HG03108 (cell line): ENCODE results near the gene ZNF84.

ENCODE experiments used
- ATAC-seq: cut with Tn5 transposase; IDR thresholded peaks from one replicate; pipeline ENCODE4 v1.9.1; 2021; ENCODE audit warnings: moderate library complexity; ENCODE audit not compliant: unreplicated experiment

ZNF84 gene

DNA sequence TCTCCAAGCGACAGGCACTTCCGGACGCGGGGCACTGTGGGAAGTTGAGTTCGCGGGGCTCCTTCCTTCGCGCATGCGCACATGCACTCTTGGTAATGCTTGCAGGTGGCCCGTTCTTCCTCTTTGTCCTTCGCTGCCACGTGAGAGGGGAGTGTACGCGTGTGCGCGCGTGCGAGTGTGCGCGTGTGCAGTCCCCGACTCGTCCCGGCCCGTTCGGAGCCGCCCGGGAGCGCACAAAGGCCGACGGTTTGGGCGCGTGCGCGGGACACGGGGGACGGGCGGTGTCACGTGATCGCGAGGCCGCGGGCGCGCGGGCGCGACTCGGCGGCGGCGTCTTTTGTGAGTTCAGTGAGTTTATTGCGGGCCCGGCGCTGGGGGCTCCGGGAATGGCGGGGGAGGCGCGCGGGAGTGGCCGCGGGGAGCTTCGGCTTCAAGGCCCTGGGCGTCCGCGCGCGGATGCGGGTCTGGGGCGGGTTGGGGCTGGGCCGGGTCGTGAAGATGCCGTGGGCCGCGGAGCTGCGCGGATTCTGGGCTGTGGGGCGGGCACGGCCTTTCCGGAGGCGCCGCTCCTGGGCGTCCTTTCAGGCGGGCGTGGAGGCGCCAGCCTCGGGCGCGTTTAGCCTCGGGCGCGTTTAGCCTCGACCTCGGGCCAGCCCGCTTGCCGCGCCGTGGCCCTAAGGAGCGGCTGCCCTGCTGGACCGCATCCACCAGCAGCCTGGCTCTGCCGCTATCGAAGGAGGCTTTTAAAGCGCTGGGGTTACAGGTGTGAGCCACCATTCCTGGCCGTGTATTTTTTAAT is at the start of gene ZNF84:
TSS of gene ZNF84 (plus strand) at position 303 of the 799 bp plus-strand sequence. CDS start 3,959 bp downstream, outside the sequence.
- ATAC-seq = peak; percentile 89

DNA sequence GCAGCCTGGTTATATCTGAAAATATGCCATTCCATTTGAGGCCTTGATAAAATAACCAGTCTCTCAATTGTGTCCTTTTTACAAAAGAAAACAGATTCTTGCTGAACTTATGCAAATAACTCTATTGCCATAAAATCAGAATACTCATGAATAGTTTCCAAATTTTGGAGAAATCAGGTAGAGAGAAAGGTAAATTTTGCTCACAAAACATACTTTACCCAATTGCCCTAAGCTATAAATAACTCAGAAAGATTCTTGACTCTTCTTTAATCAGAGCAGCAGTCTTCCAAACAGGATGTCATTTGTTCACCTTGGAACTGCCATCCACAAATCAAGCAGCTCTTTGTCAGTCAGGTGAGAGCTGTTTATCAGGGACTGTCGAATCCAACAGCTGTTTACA is 38.6 kb upstream of the ZNF84 start:
- ATAC-seq = no peak

- ATAC-seq = no peak
Observed at GRCh38 chr12:133010657-133011297, 26.5 kb upstream of the ZNF84 start.

DNA sequence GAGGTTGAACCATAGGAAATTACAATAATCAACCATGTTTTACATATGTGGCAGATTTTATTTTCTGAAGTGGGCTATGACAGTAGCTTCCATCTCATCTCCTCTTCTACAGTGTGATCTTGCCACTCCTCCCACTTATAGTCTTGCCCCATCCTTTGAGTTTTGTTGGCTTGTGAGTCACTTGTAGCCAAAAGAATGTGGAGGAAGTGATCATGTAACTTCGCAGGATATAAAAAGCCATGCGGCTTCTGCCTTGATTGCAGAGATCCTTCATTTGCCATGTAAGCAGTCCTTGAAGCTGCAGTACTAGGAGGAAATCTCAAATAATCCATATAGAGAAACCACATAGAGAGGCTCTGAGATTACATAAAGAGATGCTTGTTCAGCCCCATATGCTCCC is 13.7 kb upstream of the ZNF84 start:
- ATAC-seq = no peak

DNA sequence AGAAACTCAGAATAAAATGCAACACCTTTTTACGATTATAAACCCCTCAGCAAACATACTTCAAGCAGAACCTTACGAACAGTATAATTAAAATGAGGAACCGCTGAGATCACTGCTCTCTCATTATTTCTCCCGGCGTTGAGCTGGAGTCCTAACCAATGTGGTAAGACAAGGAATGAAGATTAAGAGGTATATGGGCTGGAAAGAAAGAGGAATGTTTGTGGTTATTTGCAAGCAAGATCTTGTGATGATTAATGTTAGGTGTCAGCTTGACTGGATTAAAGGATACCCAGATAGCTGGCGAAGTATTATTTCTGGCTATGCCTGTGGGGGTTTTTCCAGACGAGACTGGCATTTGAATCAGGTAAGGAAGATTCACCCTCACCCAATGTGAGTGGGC is 10.3 kb upstream of the ZNF84 start:
- ATAC-seq = no peak

DNA sequence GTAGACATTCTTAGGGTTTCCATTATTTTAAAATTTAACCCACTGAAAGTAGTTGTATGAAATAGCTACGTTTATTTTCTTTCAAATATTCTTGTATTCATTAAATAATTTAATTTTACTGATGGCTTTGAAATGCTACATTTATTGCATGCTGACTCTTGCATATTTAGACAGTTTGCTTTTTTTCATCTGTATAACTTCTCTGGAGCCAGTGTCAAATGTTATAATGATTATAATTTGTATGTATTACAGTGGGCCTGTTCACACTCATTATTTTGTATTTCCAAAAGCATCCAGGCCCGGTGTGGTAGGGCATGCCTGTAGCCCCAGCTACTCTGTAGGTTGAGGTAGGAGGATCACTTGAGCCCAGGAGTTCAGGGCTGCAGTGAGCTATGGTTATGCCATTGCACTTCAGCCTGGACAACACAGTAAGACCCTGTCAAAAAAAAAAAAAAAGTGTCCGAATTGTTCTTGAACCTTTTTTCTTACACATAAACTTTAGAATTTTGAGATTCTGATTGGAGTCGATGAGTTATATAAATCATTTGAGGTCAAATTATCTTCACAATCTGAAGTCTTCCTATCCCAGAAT is 905 bp downstream of the ZNF84 start:
- ATAC-seq = no peak

DNA sequence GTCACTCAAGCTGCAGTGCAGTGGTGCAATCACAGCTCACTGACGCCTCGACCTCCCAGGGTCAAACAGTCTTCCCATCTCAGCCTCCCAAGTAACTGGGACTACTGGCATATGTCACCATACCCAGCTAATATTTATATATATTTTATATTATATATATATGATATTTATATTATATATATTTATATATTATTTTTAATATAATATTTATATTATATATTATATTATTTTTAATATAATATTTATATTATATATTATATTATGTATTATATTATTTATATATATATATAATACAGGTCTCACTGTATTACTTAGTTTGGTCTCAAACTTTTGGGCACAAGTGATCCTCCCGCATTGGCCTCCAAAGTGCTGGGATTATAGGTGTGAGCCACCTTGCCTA is 9.4 kb downstream of the ZNF84 start:
- ATAC-seq = no peak

DNA sequence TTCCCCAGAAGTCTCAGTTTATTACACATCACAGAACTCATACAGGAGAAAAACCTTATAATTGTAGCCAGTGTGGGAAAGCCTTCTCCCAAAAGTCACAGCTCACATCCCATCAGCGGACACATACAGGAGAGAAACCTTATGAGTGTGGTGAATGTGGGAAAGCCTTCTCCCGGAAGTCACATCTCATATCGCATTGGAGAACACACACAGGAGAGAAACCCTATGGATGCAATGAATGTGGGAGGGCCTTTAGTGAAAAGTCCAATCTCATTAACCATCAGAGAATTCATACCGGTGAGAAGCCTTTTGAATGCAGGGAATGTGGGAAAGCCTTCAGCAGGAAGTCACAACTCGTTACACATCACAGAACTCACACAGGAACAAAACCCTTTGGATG is 20.1 kb downstream of the ZNF84 start:
- no peak for ATAC-seq

GRCh38 chr12:133058203-133059113 is 21.1 kb downstream of the ZNF84 start:
- no peak for ATAC-seq

DNA sequence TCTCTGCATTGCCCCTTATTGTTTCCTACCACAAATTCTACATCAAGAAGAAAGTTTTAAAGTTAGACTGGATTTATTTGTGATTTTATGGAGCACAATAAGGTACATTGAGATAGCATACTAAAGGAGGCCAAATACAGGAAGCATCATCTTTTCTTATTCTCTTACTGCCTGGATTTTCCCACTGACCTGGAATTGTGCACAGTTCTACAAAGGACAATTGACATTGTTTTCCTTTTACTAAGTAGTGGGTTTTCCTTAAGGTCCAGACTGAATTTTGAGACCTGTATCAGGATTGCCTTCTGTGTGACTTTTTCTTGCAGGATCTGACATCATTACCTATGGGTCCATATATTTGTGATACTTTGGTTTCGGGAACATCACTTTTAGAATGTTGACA is 24.6 kb downstream of the ZNF84 start:
- no peak for ATAC-seq

GRCh38 chr12:133063556-133063955 is 26.2 kb downstream of the ZNF84 start:
- no peak for ATAC-seq

- no peak for ATAC-seq
Observed at GRCh38 chr12:133073836-133074235, 36.5 kb downstream of the ZNF84 start.

DNA sequence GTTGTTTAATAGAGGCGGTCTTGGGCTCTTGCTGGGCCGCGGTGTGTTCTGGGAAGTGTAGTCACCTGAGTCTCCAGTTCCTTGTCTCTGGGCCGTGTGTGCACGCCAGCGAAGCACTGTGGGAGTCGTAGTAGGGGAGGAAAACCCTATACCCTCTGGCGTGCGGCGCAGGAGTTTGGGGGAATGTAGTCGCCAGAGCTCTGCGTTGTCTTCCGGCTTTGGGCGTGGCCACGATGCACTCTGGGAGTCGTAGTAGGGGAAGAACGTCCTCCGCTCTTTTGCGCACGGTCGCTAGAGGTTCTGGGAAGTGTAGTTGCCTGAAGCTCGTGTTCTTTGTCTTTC is 42.7 kb downstream of the ZNF84 start:
- ATAC-seq = peak; percentile 81

DNA sequence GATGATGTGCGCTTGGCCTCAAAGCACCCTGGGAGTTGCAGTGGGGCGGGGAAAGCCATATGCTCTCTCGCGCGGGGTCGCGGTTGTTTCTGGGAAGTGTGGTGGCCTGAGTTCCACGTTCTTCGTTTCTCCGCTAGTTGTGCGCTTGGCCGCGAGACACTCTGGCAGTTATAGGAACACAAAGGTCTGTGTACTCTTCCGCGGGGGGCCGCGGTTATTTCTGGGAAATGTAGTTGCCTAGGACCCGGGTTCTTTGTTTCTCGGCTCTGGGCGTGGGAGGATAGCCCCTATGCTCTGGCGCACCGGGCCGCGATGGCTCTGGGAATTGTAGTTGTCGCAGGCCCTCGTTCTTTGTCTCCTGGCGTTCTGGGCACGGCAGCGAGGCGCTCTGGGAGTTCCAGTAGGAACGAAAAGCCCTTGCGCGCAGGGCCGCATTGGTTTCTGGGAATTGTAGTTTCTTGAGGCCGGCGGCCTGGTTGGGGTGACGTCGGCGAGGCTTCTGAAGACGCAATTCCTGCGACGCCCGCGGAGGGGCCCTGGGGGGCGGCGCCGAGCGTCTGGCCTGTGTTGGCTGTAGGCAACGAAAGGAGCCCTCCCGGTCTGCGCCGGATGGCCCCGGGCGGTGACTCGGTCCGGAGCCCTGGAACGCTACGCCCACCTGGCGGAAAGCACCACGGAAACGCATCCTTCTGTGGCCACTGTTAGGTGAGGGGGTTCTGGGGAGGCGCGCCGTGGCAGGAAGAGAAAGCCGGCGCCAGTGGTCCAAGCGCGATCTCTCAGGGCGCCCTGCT is 43.3 kb downstream of the ZNF84 start, which contains the start of gene ZNF140:
TSS of gene ZNF140 (plus strand) at position 556 of the 791 bp plus-strand sequence. CDS start 398 bp downstream, outside the sequence.
- ATAC-seq = peak; percentile 68

DNA sequence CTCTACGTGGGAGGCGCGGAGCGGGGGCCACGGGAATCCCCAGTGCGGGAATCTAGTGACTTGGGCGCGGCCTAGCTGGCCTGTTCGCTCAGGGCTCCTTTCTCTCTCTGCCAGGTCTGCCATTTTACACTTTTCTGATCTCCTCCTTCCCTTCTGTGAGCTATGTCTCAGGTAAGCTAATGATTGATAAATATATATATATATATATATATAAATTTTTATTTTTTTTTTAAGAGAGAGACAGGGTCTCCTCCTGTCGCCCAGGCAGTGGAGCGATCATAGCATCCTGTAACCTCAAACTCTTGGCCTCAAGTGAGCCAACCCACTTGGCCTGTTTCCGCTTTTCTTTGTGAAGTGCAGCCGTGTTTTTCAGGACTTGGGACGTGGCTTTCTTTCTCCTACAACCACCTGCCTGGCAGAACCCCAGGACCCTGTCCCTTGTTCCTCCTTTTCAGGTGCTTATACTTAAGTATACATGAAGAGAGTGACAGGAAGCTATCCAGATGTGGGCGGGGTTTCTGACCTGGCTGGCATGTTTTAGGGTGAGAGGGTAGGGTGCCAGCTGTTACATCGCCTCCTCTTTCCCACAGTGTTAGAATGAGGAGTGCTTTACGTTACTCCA is 44.0 kb downstream of the ZNF84 start:
- ATAC-seq = no peak

DNA sequence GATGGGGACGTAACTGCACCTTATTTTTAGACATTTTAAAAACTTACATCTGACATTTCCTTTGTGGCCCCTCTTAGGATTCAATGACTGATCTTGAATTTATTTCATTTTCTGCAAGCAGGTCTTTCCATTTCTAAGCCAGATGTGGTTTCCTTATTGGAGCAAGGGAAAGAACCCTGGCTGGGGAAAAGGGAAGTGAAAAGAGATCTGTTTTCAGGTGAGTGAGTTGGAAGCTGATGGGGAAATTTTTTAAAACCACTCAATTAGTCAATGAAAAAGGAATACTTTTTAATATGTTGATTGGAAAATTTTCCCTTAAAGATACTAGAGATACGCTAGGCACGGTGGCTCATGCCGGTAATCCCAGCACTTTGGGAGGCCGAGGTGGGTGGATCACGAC is 46.0 kb downstream of the ZNF84 start:
- no peak for ATAC-seq

- no peak for ATAC-seq
Observed at GRCh38 chr12:133105620-133106019, 68.3 kb downstream of the ZNF84 start.

GRCh38 chr12:133106253-133106652 is 68.9 kb downstream of the ZNF84 start:
- ATAC-seq = no peak

DNA sequence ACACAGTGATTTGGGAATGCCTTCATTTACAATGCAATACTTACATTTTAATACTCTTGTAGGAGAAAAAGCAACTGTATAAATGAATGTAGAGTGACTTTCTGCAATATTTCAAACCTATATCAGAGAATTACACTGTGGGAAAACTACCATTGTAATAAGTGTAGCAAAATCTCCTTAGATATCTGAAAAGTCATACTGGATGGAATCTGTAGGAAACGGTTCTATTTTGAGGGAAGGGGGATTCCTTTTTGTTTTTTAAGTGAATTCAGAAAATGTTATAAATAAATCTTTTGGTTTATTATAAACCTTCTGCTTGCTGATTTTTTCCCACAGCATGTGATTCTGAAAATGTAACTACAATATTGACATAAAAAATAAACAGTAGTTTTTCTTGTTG is 69.8 kb downstream of the ZNF84 start:
- ATAC-seq = no peak

DNA sequence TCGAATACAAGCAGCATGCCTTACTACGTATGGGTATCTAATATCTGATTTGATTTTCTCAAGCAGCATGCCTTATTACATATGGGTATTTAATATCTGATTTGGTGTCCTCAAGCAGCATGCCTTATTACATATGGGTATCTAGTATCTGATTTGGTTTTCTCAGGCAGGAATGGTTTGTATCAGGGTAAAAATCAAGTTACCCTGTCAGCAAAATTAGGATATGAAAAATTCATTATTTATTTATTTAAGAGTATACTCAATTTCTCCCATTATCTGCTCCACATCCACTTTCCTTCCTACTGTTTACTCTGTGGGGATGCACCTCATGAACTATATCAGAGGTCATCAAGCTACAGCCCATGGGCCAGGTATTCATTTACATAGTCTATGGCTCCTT is 70.8 kb downstream of the ZNF84 start:
- ATAC-seq = no peak
